Stimulated activated naive B cell treated with anti-CD40 and anti-IgM and Interleukin-4, amounts not matched to agents 10 μg/mL and 1 μg/mL and 100 μg/mL, for 72 hours (primary cell): ENCODE results near the gene CDON.

Source experiments
- ATAC-seq, 2 donors: fragments of 150-1000 bp; cut with Tn5 transposase; replicated peaks; 2 replicates each; pipeline ENCODE4 v1.10.0; 2021; ENCODE audit warnings: moderate library complexity in 1 of 2
- DNase-seq: peaks from one replicate; pipeline ENCODE4 v3.0.0; 2021
- H3K27ac Mint-ChIP-seq: one replicate; pipeline ENCODE4 v1.8.0; 2022; ENCODE audit warnings: mild to moderate bottlenecking, mixed read lengths
- H3K27me3 Mint-ChIP-seq, 2 donors: one replicate each; pipeline ENCODE4 v1.8.0; 2022; ENCODE audit warnings: mixed read lengths in 2 of 2
- H3K36me3 Mint-ChIP-seq, 2 donors: one replicate each; pipeline ENCODE4 v1.8.0; 2022; ENCODE audit warnings: mixed read lengths in 2 of 2, mild to moderate bottlenecking in 1 of 2
- H3K4me1 Mint-ChIP-seq, 2 donors: one replicate each; pipeline ENCODE4 v1.8.0; 2022; ENCODE audit warnings: mixed read lengths in 2 of 2, mild to moderate bottlenecking in 1 of 2
- H3K4me3 Mint-ChIP-seq, 2 donors: one replicate each; pipeline ENCODE4 v1.8.0; 2022; ENCODE audit warnings: mild to moderate bottlenecking in 2 of 2, mixed read lengths in 2 of 2, moderate library complexity in 1 of 2
- H3K9me3 Mint-ChIP-seq, 2 donors: one replicate each; pipeline ENCODE4 v1.8.0; 2022; ENCODE audit warnings: mixed read lengths in 2 of 2, mild to moderate bottlenecking in 1 of 2

Gene CDON

DNA sequence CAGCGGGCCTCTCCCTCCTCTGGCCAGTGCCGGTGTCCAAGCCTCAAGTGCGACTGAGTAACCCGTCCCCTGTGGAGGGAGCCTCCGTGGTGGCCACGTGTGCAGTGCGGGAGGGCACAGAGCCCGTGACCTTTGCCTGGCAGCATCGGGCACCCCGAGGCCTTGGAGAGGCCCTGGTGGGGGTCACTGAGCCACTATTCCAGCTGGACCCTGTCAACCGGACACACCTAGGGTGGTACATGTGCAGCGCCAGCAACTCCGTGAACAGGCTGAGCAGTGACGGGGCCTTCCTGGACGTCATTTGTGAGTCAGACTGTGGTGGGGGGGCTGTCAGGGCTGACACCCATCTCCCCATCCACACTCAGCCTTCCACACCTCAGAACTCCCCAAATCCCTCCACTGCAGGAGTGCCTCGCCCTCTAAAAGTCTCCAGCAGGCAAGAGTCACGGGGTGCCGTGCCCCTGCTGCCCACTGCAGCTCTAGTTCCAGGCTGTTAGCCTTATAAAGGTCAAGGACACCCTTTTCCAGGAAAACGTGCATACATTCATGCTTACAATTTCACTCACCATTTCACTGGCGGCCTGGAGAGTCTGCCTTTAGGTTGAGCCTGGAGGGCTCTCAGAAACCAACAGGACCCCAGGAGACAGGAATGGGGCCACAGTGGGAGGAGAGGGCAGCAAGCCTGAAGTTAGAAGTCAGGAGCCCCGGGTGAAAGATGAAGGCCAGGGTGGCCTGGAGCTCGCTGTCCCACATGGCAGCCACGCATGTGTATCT, 114.2 kb downstream of the CDON start:
- H3K27ac Mint-ChIP-seq, result no peak overlapping the region
- no peak for DNase-seq
- H3K27me3 Mint-ChIP-seq, result peaks cover 4 to 11% of the 10 kb centered on the region in 2 donors
- no peak overlapping the region for H3K4me3 Mint-ChIP-seq
- H3K4me1 Mint-ChIP-seq, result no peaks in the 10 kb centered on the region
- no peak for ATAC-seq
- no peaks in the 10 kb centered on the region for H3K36me3 Mint-ChIP-seq
- H3K9me3 Mint-ChIP-seq, result no peaks in the 10 kb centered on the region

DNA sequence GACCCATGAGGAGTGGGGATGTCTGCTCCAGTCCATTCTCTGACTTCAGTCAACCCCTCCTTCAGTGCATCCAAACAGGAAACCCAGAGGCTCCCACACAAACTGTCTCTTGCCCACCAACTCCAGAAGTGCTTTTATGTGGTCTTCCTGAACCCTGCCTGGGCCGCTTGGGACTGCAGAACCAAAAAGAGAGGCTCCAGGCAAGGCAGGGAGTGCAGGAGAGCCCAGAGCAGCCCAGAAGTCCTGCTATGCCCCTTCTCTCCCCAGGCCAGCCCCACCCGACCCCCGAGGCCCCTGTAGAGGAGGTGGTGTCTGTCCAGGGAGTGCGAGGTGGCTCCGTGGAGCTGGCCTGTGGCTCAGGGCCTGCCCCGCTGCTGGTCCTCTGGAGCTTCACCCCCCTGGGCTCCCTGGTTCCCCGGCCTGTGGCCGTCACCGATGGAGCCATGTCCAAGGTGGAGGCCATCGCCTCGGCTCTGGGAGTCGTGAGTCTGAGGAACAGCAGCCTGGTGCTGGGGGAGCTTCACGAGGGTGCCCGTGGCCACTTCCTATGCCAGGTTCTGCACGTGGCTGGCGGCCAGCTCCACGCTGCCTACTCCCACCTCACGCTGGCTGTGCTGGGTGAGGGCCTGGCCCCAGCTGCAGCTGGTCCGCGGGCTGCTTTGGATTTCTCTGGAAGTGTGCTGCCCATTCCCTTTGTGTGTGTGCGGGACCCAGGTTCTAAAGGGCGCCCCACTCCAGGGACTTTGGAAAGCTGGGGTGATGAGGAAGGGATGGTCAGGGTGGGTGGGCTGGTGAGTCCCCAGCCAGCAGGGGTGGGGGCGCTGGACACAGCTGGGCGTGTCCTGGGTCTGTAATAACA, 115.0 kb downstream of the CDON start:
- ATAC-seq, result no peak
- Mint-ChIP-seq H3K9me3 (no peaks in the 10 kb centered on the region), H3K27me3 (peaks cover 4 to 11% of the 10 kb centered on the region in 2 donors), H3K27ac (no peak overlapping the region), H3K4me1 (no peaks in the 10 kb centered on the region), H3K36me3 (no peaks in the 10 kb centered on the region), H3K4me3 (no peak overlapping the region)
- DNase-seq, result no peak

DNA sequence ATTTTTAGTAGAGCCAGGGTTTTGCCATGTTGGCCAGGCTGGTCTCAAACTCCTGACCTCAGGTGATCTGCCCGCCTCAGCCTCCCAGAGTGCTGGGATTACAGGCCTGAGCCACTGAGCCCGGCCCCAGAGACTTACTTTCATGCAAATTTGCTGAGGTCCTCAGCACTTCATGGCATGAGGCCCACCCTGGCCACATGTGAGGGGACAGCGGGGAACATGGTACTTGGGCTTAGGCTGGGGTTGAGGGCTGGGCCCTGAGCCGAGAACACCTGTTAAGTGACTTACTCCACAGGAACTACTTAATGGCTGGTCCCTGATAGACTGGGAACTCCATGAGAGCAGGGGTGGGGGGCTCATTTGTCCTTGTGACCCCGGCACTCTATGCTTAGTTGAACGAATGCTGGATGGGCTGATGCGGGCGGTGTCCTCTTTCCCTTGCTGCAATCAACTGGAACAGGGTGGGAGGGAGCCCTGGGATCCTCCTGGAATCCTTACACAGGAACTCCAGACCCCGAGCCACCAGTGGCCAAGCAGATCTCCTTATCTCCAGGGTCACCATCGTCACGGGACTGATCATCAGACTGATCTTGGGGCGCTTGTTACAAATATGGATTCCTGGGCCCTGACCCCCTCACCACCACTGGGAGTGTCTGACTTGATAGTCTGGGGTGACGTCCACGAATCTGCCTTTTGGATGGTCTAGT, 115.8 kb downstream of the CDON start:
- DNase-seq (no peak), ATAC-seq (no peak)
- no peaks in the 10 kb centered on the region for H3K9me3 Mint-ChIP-seq
- no peaks in the 10 kb centered on the region for H3K36me3 Mint-ChIP-seq
- no peak overlapping the region for H3K27ac Mint-ChIP-seq
- H3K4me3 Mint-ChIP-seq, result no peak overlapping the region
- peaks cover 3 to 5% of the 10 kb centered on the region in 2 donors for H3K4me1 Mint-ChIP-seq
- peaks cover 10 to 18% of the 10 kb centered on the region in 2 donors for H3K27me3 Mint-ChIP-seq

DNA sequence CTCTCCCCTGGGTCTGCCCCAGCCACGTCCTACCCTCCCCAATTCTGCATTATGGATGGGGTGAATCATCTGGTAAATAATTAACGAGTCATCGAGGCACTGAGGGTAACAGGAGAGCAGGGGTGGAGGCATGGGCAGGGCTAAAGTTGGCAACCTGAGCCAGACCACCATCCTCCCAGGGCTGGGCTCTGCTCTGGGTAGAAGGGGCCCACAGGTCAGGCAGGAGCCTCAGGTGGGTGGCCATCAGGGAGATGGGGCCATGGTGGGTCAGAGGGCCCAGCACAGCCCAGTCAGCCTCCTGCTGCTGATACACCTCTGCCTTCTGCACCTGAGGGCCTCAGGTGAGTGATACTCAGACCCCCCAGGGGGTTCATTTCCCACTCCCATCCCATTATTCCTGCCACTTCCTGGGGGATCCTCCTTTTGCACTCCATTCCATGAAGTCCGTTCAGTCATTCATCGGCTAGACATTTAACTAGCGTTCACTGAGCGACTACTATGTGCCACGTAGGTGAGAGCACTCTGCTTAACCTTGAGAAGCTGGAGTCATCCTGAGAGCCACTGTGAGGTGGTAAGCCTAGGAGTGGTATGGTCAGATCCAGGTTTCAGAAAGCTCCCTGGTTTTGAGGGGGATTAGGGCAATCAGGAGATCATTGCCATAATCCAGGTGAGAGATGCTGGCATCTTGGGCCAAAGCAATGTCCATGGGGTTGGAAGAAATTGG, 116.7 kb downstream of the CDON start, which contains the start of gene VSIG10L2:
TSS of gene VSIG10L2 (plus strand) at position 248 of the 724 bp plus-strand sequence. CDS start at position 260, 12 bp downstream.
- ATAC-seq (no peak), DNase-seq (no peak)
- H3K9me3 Mint-ChIP-seq, result no peaks in the 10 kb centered on the region
- H3K4me1 Mint-ChIP-seq, result peaks cover 3 to 6% of the 10 kb centered on the region in 2 donors
- no peak within 1 kb of the TSS for H3K27ac Mint-ChIP-seq
- peaks cover 6 to 12% of the 10 kb centered on the region in 2 donors for H3K27me3 Mint-ChIP-seq
- H3K36me3 Mint-ChIP-seq, result no peaks in the 10 kb centered on the region
- H3K4me3 Mint-ChIP-seq, result no peak within 1 kb of the TSS

DNA sequence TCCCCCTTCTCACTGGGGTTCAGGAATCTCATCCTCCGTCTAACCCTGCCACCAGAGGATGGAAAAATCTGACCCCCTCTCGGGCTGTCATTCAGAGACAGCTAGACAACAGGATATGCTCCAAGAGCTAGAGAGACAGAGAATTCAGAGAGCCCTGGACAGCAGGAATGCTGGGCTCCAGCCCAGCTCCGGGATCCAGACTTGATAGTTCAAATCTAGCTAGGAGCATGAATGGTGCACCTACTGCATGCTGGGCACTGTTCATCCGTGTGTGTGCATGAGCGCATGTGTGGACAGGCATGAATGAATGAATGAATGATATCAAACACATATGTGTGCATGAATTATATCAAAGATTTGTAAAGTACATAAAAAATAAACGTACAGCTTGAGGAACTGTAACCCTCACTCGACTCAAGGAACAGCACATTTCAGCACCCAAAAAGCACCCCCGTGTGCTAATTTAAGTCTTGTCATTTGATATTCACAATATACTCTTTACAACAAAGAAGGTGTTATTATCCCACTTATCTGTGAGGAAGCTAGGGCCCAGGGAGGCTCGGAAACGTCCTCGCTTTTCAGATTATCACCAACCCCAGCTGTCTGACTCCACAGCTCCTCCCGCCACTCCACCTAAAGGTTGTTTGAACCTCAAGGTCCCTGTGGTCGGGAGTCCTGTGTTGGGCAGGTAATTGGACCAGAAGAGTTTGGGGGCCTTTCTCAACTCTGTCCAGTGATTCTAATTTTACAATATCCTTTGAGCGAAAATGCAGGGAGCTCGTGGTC, 117.5 kb downstream of the CDON start:
- Mint-ChIP-seq H3K9me3 (no peaks in the 10 kb centered on the region), H3K4me3 (no peak overlapping the region), H3K27me3 (peaks cover 6 to 12% of the 10 kb centered on the region in 2 donors), H3K4me1 (peaks cover 3 to 6% of the 10 kb centered on the region in 2 donors), H3K36me3 (no peaks in the 10 kb centered on the region), H3K27ac (no peak overlapping the region)
- DNase-seq, result no peak
- no peak for ATAC-seq

DNA sequence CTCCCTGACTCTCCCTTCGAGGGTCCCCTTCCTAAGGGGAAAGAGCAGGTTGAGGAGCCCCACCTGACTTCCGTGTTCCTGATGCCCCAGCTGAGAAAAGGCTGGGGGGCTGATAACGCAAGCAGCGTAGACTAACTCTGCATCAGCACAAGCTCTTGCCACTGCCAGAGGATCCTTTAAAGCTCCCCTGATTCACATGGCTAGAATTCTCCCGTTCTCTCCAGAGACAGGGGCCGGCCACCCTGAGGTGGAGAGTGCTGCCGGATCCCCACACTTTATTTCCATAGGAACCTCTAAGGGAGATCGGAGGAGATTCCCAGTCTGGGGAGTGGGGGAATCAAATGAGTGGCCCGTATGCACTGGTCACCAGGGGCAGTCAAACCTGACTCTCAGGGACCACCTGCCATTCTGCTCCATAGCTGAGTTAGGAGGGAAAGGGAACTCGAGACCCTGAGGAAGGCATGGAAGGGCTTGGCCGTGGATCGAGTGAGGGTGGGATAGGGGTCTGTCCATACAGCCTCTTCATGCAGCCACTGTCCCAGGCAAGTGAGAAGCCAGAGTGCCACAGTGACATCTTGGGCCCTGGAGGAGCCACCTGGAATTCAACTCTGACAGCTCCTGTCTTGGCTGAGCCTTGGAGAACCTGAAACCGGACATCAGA, 118.2 kb downstream of the CDON start:
- DNase-seq, result no peak
- peaks cover 6 to 12% of the 10 kb centered on the region in 2 donors for H3K27me3 Mint-ChIP-seq
- no peak for ATAC-seq
- H3K4me3 Mint-ChIP-seq, result no peak overlapping the region
- H3K4me1 Mint-ChIP-seq, result peaks cover 3 to 6% of the 10 kb centered on the region in 2 donors
- no peaks in the 10 kb centered on the region for H3K9me3 Mint-ChIP-seq
- no peaks in the 10 kb centered on the region for H3K36me3 Mint-ChIP-seq
- no peak overlapping the region for H3K27ac Mint-ChIP-seq

DNA sequence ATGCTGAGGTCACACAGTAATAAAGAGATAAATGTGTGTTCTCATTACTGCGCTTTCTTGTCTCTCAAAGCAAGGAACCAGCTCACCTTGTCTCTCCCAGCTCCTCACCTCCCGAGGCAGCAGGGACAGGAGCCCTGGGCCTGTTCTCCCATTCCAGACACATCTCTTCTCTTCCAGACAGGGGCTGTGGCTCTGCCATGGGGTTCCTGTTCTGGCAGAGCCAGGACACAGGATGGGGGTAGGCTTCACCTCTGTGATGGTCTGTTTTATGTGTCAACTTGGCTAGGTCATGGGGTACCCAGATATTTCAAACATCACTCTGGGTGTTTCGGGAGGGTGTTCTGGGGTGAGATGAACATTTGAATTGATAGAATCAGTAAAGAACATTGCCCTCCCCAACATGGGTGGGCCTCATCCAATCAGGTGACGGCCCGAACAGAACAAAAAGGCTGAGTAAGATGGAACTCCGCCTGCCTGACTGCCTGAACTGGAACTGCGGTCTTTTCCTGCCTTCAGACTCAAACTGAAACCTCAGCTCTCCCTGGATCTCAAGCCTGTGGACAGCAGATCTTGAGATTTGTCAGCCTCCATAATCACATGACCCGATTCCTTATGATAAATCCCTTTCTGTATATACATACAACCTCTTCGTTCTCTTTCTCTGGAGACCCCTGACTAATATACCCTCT, 118.9 kb downstream of the CDON start:
- Mint-ChIP-seq H3K4me3 (no peak overlapping the region), H3K27ac (no peak overlapping the region), H3K36me3 (no peaks in the 10 kb centered on the region), H3K27me3 (peaks cover 6 to 12% of the 10 kb centered on the region in 2 donors), H3K4me1 (peaks cover 3 to 6% of the 10 kb centered on the region in 2 donors), H3K9me3 (no peaks in the 10 kb centered on the region)
- ATAC-seq (no peak), DNase-seq (no peak)

DNA sequence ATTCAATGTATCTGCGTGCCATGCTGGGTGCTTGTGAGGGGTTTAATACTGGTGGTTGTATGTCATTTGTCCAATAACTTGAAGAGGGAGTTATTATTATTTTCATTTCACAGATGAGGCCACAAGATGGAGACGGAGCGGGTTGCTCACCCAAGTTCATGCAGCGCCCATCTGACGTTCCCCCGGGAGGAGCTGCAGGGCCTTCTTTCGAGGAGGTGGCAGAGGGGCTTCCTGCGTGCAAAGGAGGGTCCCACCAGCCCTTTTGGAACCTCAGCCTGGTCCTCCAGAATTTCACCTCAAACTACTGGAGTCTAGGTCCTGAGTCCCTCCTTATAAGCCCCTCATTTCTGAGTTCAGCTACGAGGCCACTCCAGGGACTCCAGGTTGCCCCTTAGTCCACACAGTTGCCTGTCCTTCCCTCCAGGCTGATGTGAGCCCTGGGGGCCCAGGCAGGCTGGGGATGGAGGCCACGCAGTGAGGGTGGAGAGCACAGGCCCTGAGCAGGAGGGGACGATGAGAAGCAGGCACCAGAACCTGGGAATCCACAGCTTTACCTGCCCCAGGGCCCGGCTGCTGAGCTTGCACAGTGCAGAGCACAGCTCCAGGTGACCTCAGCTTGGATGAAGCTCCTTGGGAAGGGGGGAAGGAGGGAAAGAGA, 119.8 kb downstream of the CDON start:
- H3K4me1 Mint-ChIP-seq, result peaks cover 3 to 6% of the 10 kb centered on the region in 2 donors
- H3K36me3 Mint-ChIP-seq, result no peaks in the 10 kb centered on the region
- no peak overlapping the region for H3K4me3 Mint-ChIP-seq
- no peak for DNase-seq
- ATAC-seq, result no peak
- no peak overlapping the region for H3K27ac Mint-ChIP-seq
- H3K27me3 Mint-ChIP-seq, result peaks cover 6 to 12% of the 10 kb centered on the region in 2 donors
- no peaks in the 10 kb centered on the region for H3K9me3 Mint-ChIP-seq

DNA sequence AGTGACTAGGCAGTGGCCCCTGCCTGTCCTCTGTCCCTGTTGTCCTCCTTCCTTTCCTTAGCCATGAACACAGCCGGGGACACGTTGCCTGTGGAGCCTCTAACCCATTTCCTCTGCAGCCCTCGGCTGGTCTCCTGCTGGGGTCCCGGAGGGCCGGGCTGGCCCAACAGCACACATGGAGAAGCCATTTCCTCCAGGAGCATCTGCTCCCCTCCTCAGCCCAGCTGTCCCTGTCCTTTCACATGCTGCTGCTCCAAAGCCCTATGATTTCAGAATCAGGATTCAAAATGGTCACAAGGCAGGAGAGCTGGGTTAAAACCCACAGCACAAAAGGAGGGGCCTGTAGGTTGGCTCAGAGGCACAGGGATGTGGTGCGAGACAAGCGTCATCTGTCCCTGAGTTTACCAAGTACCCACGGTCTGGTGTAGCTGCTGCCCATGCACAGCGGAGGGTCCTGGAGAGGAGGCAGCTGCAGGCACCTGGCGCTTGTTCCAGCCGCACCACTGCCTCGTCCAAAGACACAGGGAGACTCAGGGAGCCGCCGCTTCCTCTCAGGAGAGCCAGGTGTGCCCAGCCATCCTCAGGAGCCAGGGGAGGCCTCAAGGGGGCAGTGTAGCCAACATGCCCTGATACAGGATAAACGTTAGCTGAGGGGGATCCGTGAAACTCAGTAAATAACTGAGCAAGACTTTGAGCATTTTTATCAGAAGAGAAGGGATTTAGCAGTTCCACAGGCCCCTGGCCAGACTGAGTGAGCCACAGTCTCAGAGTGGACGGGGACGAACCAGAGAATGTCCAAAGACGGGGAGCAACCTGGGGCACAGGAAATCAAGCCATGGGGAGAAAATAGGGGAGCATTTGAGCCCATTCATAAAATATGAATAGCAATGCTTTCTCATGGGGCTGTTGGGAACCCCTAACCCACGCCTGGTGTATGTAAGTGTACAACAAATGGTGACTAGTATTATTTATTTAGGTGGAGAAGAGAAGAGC, 120.8 kb downstream of the CDON start:
- DNase-seq (no peak), ATAC-seq (peak; percentile 54 to 61)
- peaks cover 3 to 6% of the 10 kb centered on the region in 2 donors for H3K4me1 Mint-ChIP-seq
- H3K36me3 Mint-ChIP-seq, result no peaks in the 10 kb centered on the region
- peaks cover 6 to 12% of the 10 kb centered on the region in 2 donors for H3K27me3 Mint-ChIP-seq
- H3K9me3 Mint-ChIP-seq, result no peaks in the 10 kb centered on the region
- no peak overlapping the region for H3K4me3 Mint-ChIP-seq
- no peak overlapping the region for H3K27ac Mint-ChIP-seq

DNA sequence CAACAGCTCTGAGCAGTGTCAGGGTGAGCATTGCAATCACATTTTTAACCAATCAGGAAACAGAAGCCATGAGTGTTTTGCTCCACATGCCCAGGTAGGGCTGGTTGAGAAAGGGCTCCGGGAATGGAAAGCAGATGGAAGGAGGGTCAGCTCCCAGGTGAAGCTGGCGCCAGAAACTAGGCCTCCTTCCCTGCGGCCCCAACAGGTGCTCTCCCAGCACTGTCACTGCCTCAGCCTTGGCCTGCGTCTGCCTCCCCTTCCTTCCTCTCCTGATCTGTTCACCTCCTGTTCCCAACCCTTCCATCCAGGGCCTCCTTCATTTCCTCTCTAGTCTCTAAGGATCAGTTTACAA, 121.4 kb downstream of the CDON start:
- ATAC-seq (no peak), DNase-seq (no peak)
- Mint-ChIP-seq H3K27me3 (peaks cover 6 to 12% of the 10 kb centered on the region in 2 donors), H3K4me3 (no peak overlapping the region), H3K4me1 (peaks cover 3 to 6% of the 10 kb centered on the region in 2 donors), H3K9me3 (no peaks in the 10 kb centered on the region), H3K27ac (no peak overlapping the region), H3K36me3 (no peaks in the 10 kb centered on the region)

DNA sequence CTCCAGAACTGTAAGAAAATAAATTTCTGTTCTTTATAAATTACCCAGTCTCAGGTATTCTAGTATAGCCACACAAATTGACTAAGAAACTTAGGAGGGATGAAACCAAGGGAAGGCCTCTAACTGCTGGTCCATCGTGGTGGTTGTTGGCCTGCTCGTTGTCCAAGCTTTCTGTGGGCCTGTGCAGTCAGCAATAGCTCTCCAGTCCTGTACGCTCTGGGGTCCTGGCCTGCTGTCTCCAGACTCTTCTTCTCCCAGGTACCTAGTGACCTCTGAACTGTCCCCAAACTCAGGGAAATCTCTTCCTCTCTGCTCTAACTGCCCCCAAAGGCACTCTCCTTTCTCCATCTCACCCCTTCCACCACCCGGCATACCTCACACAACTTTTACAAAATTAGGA, 122.5 kb downstream of the CDON start:
- H3K36me3 Mint-ChIP-seq, result no peaks in the 10 kb centered on the region
- no peaks in the 10 kb centered on the region for H3K9me3 Mint-ChIP-seq
- no peak overlapping the region for H3K27ac Mint-ChIP-seq
- no peak overlapping the region for H3K4me3 Mint-ChIP-seq
- H3K27me3 Mint-ChIP-seq, result peaks cover 6 to 12% of the 10 kb centered on the region in 2 donors
- peaks cover 3 to 6% of the 10 kb centered on the region in 2 donors for H3K4me1 Mint-ChIP-seq
- no peak for ATAC-seq
- DNase-seq, result no peak
